Vagina (tissue), 2 donors: ENCODE measurements around the gene NPC1.

Source experiments
- CTCF ChIP-seq, 3 experiments: fragments of 450-650 bp in 2 of 3; fragments of 200-600 bp in 1 of 3; sonication (generic) in 1 of 3; IDR thresholded peaks; one replicate each; pipeline ENCODE4 v1.5.1; 2017 to 2019; ENCODE audit warnings: antibody characterized with exemption in 3 of 3, mild to moderate bottlenecking in 2 of 3, moderate library complexity in 2 of 3
- POLR2A ChIP-seq, 2 donors: fragments of 450-650 bp; IDR thresholded peaks; one replicate each; pipeline ENCODE4 v1.6.1; 2017; ENCODE audit warnings: antibody characterized with exemption in 2 of 2, mild to moderate bottlenecking in 2 of 2, moderate library complexity in 2 of 2
- POLR2AphosphoS5 ChIP-seq, 2 donors: sonication (generic); formaldehyde crosslinking; IDR thresholded peaks; one replicate each; pipeline ENCODE4 v1.9.0; 2017; ENCODE audit warnings: antibody characterized with exemption in 2 of 2, mild to moderate bottlenecking in 2 of 2, low read depth in 1 of 2; ENCODE audit not compliant: insufficient read depth in 1 of 2

- TF ChIP-seq POLR2A (IDR thresholded peaks at IDR 0.05) = no peak
- no peak for TF ChIP-seq CTCF (IDR thresholded peaks at IDR 0.05)
- no peak for TF ChIP-seq POLR2AphosphoS5 (IDR thresholded peaks at IDR 0.05; ENCODE audit: insufficient read depth in 1 of 2, low read depth in 1 of 2)
Observed at GRCh38 chr18:23523429-23524212, 62.7 kb downstream of the NPC1 start.
